GM23338 (cell line): ENCODE results near the gene NRG3.

Source experiments
- CREB1 ChIP-seq: fragments of 250-450 bp; sonication (Bioruptor Pico); IDR thresholded peaks from 2 replicates; pipeline ENCODE4 v1.5.0; 2020; ENCODE audit warnings: low read depth, mild to moderate bottlenecking, moderate library complexity
- CTCF ChIP-seq, 2 experiments: fragments of 200-600 bp in 1 of 2; sonication (generic) in 1 of 2; conservative IDR thresholded peaks; 2 replicates each; pipeline versions ENCODE4 v1.5.1 to v1.6.1; 2016 to 2017; ENCODE audit warnings: antibody characterized with exemption in 2 of 2, low read depth in 2 of 2, mild to moderate bottlenecking in 2 of 2, moderate library complexity in 1 of 2
- EZH2 ChIP-seq: fragments of 200-600 bp; sonication (generic); IDR thresholded peaks from one replicate; pipeline ENCODE4 v1.8.0; 2017; ENCODE audit warnings: antibody characterized with exemption, mild to moderate bottlenecking, low read depth; ENCODE audit not compliant: unreplicated experiment
- POLR2AphosphoS5 ChIP-seq: IDR thresholded peaks from 2 replicates; pipeline ENCODE4 v1.6.1; 2016; ENCODE audit warnings: antibody characterized with exemption, low read depth
- REST ChIP-seq: IDR thresholded peaks from one replicate; pipeline ENCODE4 v1.6.1; 2018; ENCODE audit warnings: antibody characterized with exemption; ENCODE audit not compliant: unreplicated experiment
- ZNF331 ChIP-seq: fragments of 250-450 bp; sonication (Bioruptor Pico); IDR thresholded peaks from 2 replicates; pipeline ENCODE4 v1.5.0; 2020; ENCODE audit warnings: low read depth, mild to moderate bottlenecking, moderate library complexity

DNA sequence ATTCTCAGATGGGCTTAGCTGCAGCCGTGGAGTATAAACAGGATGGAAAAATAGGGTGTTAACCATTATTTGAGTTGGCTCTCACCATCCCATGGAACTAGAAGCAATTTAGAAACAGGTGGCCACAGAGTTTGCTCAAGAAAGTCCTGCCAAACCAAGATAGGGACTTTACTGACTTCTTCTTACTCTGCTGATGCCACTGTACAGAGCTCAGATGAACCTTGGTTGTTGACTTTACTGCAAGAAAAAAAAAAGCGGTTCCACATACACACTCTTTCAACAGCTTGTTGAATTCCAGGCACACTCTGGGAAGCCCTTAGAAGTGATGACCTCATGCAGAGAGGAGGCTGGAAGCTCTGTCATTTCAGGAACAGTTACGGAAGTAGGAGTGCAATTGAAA lies 753.4 kb downstream of the NRG3 start:
- no peak for TF ChIP-seq POLR2AphosphoS5
- no peak for TF ChIP-seq EZH2
- no peak for TF ChIP-seq REST
- TF ChIP-seq CTCF (conservative IDR thresholded peaks at IDR 0.05; ENCODE audit: low read depth in 2 of 2): no peak
- TF ChIP-seq CREB1 (CRISPR knock-in tag): no peak
- TF ChIP-seq ZNF331 (CRISPR knock-in tag): no peak
